Measurements from ENCODE around the gene TPP2.

Gene TPP2

DNA sequence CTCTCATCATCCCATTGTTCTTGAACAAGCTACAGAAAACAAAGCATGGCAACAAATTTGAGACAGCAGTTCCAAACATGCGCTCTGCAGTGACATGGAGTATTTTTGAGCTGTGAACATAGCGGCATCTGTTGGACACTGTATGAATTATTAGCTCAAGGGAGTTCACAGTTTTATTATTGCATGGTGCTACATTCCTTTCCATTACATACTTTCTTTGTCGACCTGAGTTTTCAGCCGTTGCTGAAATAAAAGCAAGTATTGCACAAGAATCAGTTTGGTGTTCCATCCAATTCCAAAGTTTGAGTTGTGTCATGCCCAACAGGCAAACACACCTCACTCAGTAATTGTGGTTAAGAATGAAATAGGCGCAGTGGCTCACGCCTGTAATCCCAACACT is 128.1 kb downstream of the TPP2 start:
- TF ChIP-seq EZH2 (IDR thresholded peaks at IDR 0.05; ENCODE audit: borderline replicate concordance, low read length), result no peak
- TF ChIP-seq, protein P1, sequence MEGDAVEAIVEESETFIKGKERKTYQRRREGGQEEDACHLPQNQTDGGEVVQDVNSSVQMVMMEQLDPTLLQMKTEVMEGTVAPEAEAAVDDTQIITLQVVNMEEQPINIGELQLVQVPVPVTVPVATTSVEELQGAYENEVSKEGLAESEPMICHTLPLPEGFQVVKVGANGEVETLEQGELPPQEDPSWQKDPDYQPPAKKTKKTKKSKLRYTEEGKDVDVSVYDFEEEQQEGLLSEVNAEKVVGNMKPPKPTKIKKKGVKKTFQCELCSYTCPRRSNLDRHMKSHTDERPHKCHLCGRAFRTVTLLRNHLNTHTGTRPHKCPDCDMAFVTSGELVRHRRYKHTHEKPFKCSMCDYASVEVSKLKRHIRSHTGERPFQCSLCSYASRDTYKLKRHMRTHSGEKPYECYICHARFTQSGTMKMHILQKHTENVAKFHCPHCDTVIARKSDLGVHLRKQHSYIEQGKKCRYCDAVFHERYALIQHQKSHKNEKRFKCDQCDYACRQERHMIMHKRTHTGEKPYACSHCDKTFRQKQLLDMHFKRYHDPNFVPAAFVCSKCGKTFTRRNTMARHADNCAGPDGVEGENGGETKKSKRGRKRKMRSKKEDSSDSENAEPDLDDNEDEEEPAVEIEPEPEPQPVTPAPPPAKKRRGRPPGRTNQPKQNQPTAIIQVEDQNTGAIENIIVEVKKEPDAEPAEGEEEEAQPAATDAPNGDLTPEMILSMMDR (IDR thresholded peaks at IDR 0.05; ENCODE audit: low read length), result peak; percentile 78
- Histone ChIP-seq H3K79me2 (ENCODE audit: insufficient read depth, low read length) (no peaks in the 10 kb centered on the region), H3K9me2 (ENCODE audit: low read depth, low read length) (no peaks in the 10 kb centered on the region), H3K4me2 (ENCODE audit: low read length) (no peak overlapping the region), H3K4me3 (ENCODE audit: low read depth, low read length, poor library complexity, severe bottlenecking) (no peak overlapping the region), H3K27ac (ENCODE audit: low read depth, low read length, poor library complexity, severe bottlenecking) (no peak overlapping the region), H3K4me1 (ENCODE audit: insufficient read depth, low read length, severe bottlenecking) (no peaks in the 10 kb centered on the region), H3K27me3 (ENCODE audit: insufficient read depth, low read length) (no peaks in the 10 kb centered on the region), H2AFZ (ENCODE audit: low read length) (no peak overlapping the region), H3K36me3 (ENCODE audit: insufficient read depth, low read length) (no peaks in the 10 kb centered on the region), H3F3A (ENCODE audit: insufficient read depth, low read length) (no peaks in the 10 kb centered on the region), H4K20me1 (ENCODE audit: insufficient read depth, low read length) (no peaks in the 10 kb centered on the region), H3K9me3 (ENCODE audit: low read length) (no peaks in the 10 kb centered on the region), H3K9ac (ENCODE audit: low read length) (no peak overlapping the region)

DNA sequence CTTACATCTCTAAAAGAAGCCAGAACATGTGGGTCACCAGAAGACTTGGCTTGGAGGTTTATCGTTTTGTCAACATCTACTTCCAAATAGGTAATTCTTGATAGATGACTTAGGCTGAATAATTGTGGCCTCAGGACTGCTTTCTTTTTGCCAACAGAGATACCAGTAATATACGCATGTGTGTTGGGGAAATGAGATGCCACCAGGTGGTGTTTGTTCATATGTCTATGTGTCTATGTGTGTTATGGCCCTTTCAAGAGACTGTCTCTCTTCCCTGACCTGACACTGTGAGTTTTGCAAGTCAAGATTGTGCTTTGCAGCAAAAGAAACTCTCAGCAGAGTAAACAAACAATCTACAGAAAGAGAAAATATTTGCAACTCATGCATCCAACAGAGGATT is 129.6 kb downstream of the TPP2 start:
- Histone ChIP-seq H2AFZ (ENCODE audit: low read length) (no peak overlapping the region), H3K4me1 (ENCODE audit: insufficient read depth, low read length, severe bottlenecking) (no peaks in the 10 kb centered on the region), H3K4me3 (ENCODE audit: low read depth, low read length, poor library complexity, severe bottlenecking) (no peak overlapping the region), H3K27ac (ENCODE audit: low read depth, low read length, poor library complexity, severe bottlenecking) (no peak overlapping the region), H3F3A (ENCODE audit: insufficient read depth, low read length) (no peaks in the 10 kb centered on the region), H3K79me2 (ENCODE audit: insufficient read depth, low read length) (no peaks in the 10 kb centered on the region), H3K9ac (ENCODE audit: low read length) (no peak overlapping the region), H3K9me2 (ENCODE audit: low read depth, low read length) (no peaks in the 10 kb centered on the region), H3K27me3 (ENCODE audit: insufficient read depth, low read length) (peaks cover 3% of the 10 kb centered on the region; the same call in 1 of the 2 replicates), H3K9me3 (ENCODE audit: low read length) (no peaks in the 10 kb centered on the region), H3K36me3 (ENCODE audit: insufficient read depth, low read length) (no peaks in the 10 kb centered on the region), H3K4me2 (ENCODE audit: low read length) (no peak overlapping the region), H4K20me1 (ENCODE audit: insufficient read depth, low read length) (no peaks in the 10 kb centered on the region)
- TF ChIP-seq EZH2 (IDR thresholded peaks at IDR 0.05; ENCODE audit: borderline replicate concordance, low read length), result no peak
- TF ChIP-seq, protein P1 (IDR thresholded peaks at IDR 0.05; ENCODE audit: low read length), result peak; percentile 44
